Germinal center (tissue), 1 donor: ENCODE measurements around the gene ACTMAP.
"Not testable (repeated sequence)": the region's sequence is repeated elsewhere in the genome, so short reads cannot be mapped to it uniquely, and the experiment has no call there.

Experiments used
- DNase-seq: peaks from one replicate; pipeline ENCODE4 v3.0.0; 2012; ENCODE audit warnings: mixed read lengths, low spot score

ACTMAP gene, protein sequence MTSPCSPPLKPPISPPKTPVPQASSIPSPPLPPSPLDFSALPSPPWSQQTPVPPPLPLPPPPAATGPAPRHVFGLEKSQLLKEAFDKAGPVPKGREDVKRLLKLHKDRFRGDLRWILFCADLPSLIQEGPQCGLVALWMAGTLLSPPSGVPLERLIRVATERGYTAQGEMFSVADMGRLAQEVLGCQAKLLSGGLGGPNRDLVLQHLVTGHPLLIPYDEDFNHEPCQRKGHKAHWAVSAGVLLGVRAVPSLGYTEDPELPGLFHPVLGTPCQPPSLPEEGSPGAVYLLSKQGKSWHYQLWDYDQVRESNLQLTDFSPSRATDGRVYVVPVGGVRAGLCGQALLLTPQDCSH

DNA sequence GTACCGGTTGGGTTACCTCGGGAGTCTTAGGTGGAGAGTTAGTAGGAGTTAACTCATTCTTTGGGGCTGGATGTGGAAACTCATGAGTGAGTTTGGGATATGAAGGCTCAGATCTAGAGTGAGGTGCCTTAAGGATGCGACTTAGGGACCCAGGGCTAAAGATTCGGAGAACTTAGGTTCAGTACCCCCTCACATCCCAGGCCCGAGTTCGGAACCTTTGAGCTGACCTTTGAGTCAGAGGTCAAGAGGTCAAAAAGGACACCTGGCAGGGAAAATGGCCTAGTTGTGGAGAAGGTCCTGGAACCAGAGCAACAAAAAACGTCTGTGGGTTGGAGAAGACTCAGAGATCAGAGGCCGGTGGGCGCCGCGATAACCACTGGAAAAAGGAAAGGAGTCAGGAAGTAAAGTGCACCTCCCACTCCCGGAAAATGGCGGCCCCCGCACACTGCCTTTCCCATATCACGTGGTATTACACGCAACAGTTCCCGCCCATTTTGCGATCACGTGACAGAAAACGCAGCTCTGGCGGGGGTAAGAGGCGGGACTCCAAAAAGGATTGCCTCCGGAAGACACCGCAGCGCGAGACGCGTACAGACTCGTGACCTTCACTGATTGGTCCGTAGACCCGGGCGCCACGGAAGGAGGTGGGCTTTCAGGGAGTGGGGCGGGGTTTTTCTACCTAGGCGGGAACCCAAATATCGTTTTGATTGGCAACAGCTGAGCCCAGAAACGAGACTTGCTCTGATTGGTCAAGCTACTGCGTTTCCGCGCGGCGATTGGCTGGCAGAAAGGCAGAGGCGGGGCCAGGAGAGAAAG is at the start of gene ACTMAP:
TSS of gene ACTMAP (minus strand) at position 420 of the 816 bp plus-strand sequence. CDS start 674 bp downstream, outside the sequence.
- DNase-seq = peak; percentile 99

DNA sequence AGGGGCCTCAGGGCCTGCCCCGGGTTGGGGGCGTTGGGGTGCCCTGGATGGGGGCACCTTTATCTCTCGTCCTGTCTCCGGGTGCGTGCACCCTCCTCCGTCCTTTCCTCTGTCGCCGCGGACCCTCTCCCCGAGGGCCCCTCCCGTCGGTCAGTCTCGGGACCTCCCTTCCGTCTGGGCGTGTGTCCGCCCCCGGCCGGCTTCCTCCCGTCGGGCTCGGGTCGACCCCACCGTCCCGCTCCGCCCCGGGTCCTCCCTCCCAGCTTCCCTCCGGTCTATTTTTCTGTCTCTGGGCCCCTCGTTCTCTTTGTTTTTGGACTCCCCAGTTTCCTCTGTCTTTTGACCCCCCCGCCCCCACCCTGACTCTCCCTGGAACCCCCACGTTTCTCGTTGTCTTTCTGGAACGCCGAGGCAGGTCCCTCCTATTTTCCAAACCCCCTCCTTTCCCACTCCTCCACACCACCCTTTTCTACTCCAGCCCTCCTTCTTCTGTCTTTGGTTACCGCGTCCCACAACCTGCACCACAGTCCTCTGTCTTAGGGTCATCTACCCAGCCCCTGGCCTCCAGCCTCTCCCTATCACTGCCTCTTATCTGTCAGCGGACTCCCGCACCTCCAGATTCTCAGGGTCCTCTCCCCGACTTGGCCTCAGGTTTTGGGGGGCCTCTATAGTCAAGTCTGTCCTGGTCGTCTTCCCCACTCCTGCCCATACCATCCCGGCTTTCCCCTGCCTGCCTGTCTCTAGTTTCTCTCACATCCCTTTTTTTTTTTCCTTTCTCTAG is 49.5 kb upstream of the ACTMAP start:
- DNase-seq = no peak

DNA sequence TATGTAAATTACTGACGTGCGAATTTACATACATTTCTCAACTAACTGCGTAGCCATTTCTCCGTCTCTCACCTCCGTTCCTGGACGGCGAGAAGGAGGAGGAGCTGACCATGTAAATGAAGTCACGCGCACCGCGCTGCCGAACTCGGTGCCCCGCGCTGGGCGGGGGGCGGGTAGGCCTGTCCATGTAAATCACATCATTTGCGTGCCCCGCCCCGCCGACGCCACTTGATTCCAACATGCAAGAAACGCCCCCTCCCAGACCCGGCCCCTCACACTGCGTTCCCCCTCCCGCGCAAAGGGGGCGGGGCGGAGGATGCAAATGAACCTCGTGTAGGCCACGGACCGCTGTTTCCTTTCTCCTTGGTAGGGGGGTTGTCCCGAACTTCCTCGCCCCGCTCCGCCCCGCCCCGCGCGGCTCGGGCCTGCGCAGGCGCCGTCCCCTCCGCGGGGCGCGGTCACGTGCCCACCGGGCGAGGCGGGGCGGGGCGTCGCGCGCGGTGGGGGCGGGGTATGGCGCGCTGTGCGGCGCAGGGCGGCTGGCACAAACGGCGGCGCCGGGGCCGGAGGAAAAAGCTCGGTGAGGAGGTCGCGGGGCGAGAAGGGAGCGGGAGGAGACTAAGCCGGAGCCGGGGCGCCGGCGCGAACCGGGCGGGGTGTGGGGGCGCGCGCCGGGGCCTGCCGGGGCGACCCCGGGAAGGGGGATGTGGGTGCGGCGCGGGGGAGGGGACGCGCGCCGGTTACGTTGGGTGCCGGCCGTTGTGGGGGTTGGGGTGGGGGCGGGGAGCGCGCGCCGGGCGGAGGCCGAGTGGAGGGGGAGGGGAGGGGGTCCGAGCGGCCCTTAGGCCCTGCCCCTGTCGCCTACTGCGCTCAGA is 48.6 kb upstream of the ACTMAP start, which contains the start of gene EGLN2:
TSS of gene EGLN2 (plus strand) at position 509 of the 875 bp plus-strand sequence. CDS start 1,382 bp downstream, outside the sequence.
- DNase-seq = peak; percentile 95

DNA sequence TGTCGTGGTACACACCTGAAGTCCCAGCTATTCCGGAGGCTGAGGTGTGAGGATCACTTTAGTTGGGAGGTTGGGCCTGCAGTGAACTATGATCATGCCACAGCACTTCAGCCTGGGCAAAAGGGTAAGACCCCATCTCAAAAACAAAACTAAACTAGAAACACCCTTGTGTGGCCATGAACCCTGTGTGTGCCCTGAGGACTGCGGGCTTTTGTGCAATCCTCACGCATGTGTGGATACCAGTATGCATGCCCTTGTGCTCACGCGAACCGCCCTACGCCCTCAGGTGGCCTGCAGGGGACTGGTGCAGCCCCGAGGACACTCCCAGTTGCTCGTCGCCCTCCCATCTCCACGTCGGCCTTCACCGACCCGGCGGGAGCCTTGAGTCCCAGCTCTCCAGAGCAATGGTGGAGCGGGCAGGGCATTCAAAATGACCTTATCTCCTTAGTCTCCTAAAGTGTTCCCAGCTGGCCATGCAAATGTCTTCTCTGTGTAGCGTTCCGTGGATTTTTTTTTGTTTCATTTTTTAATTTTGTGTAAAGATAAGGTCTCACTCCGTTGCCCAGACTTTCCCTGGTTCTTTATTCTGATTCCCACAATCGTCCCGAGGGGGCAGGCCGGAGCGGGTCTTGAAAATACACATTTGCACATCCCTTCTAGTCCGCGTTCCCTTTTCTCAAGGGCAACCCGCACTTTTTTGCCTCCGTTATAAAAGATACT is 47.8 kb upstream of the ACTMAP start:
- DNase-seq = peak; percentile 72

DNA sequence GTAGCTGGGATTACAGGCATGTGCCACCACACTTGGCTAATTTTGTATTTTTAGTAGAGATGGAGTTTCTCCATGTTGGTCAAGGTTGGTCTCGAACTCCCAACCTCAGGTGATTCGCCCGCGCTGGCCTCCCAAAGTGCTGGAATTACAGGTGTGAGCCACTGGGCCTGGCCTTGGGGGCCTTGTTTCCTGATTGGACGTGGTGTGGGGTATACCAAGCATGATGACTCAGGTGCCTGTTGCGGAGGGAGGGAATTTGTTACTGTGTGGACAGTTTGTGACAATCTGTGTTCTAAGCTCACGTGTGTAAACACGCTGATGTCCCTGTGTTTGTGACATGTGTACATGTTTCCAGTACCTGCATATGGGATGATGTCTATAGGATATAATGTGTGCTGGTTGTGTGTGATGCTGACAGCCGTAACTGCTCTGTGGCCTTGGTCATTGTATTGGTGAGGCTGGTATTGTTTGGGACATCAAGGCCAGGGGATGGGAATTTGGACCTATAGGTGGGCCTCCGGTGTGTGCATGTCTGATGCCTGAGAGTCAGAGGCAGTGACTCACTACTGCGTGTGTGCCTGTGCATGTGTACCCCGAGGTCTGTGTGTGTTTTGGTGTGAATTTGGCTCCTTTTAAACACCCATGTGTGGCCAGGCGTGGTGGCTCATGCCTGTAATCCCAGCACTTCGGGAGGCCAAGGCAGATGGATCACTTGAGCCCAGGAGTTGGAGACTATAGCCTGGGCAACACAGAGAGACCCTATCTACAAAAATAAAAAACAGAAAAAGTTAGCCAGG is 47.1 kb upstream of the ACTMAP start:
- DNase-seq = no peak

DNA sequence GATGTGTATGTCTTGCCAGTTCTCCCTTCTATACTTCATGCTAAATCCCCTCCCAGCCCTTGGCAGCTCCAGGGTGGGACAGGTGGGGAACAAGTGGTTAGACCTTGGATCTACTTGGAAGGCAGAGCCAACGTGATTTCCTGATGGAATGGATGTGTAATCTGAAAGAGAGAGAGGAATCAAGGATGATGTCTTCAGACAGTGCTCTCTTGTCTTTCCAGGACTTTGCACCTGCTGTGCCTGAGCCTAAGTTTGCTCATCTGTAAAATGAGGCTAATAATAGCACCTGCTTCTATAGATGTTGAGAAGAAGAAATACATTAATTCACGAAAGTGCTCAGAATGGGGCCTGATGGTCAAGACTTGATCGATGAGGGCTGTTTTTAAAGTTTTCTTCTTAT is 41.7 kb upstream of the ACTMAP start:
- no peak for DNase-seq

DNA sequence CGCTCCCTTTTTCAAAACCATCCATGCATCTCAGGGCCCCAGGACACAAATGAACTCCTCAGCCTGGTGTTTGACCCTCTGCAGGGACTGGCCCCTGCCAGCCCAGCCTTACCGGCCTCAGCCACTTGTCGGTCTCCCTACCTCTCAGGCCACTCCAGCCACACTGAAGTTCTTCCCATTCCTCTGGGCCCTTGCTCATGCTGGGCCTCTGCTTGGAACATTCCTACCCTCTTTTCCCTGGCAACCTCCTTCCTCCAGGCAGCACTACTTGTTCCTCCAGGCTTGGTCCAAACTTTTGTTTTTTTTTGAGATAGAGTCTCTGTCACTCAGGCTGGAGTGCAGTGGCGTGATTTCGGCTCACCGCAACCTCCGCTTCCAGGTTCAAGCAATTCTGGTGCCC is 41.1 kb upstream of the ACTMAP start:
- DNase-seq = no peak

DNA sequence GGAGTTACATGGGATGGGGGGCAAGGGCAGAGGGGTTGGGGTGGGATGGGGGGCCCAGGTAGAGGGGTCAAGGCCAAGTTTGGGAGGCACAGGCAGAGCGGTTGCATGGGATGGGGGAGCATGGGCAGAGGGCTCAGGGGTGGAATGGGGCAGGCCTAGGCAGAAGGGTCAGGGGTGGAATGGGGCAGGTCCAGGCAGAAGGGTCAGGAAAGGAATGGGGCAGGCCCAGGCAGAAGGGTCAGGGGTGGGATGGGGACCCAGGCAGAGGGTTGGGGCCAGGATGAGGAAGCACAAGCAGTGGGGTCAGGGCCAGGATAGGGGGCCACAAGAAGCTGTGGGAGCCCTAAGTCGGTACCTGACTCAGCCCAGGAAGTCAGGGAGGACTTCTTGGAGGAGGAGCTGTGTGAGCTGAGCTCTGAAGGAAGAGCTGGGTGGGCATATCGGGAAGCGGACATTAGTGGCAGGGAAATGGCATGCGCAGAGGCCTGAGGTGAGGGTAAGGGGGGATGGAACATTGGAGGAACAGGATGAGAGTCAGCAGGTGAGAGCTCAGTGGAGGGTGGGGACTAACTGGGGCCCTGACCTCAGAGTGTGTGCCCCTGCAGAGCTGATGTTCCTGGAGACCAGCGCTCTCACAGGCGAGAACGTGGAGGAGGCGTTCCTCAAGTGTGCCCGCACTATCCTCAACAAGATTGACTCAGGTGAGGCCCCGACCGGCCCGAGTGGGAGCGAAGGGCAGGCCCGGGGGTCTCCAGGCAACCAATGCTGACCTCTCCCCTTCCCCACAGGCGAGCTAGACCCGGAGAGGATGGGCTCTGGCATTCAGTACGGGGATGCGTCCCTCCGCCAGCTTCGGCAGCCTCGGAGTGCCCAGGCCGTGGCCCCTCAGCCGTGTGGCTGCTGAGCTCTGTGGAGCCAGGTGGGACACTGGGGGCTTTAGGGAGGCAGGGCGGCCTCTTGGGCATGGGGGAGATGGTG is 36.1 kb upstream of the ACTMAP start:
- DNase-seq = no peak

DNA sequence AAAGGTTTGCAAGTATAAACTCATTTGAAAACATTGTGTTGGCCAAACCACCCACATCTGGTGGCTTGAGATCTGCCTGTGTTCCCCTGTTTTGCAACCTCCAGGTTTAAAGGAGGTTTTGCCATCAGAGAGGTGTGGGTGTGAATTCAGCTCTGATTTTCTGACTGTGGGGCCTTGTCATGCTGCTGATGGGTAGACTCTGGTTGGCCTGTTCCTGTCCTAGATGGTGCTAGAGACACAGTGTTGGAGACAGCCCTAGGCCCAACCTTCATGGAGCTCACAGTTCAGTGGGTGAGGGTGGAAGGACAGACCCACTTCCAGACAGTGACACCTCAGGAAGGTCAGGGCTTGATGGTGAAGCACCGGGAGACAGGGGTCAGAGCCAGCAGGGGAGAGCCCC is 35.2 kb upstream of the ACTMAP start:
- DNase-seq = no peak

DNA sequence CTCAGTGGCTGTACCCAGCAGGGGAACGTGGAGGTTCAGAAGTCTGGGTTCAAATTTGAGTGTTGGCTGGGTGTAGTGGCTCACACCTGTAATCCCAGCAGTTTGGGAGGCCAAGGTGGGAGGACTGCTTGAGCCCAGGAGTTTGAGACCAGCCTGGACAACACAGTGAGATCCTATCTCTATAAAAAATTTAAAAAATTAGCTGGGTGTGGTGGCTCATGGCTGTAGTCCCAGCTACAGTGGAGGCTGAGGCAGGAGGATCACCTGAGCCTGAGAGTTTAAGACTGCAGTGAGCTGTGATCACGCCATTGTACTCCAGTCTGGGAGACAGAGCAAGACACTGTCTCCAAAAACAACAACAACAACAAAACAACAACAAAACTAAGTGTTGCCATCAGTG is 33.9 kb upstream of the ACTMAP start:
- not testable (repeated sequence) for DNase-seq

DNA sequence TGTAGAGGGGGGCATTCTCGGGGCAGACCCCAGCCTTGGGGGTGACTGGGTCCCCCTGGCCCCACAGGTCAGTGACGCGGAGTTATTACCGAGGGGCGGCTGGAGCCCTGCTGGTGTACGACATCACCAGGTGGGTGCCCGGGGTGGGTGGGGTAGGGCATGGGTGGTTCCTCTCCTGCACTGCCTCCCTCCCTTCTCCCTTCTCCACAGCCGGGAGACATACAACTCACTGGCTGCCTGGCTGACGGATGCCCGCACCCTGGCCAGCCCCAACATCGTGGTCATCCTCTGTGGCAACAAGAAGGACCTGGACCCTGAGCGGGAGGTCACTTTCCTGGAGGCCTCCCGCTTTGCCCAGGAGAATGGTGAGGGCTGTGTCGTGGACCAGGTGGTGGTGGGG is 33.4 kb upstream of the ACTMAP start:
- DNase-seq = no peak

DNA sequence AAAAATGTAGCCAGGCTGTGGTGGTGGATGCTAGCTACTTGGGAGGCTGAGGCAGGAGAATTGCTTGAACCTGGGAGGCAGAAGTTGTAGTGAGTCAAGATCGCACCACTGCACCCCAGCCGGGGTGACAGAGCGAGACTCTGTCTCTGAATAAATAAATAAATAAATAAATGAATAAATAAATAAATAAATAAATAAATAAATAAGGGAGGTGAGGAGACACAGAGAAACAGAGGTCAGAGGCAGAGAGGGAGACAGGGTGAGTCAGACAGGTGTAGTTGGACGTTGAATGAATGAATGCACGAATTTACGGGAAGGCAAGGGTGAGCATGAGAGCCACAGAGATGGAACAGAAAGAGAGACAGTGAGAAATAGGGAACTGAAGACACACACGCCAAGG is 30.9 kb upstream of the ACTMAP start:
- DNase-seq = no peak

DNA sequence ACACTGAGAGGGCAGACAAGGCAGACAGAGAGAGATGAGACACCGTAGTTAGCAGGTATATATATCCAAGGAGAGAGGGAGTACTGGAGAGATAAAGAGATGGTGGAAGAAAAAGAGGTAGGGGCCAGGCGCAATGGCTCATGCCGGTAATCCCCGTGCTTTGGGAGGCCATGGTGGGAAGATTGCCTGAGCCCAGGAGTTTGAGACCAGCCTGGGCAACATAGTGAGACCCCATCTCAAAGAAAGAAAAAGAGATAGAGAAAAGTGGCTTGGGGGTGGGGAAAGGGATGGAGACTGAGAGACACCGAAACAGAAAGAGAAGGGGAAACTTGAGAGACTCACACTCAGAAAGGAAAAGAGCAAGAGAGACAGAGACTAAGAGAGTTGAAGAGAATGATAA is 30.3 kb upstream of the ACTMAP start:
- no peak for DNase-seq

DNA sequence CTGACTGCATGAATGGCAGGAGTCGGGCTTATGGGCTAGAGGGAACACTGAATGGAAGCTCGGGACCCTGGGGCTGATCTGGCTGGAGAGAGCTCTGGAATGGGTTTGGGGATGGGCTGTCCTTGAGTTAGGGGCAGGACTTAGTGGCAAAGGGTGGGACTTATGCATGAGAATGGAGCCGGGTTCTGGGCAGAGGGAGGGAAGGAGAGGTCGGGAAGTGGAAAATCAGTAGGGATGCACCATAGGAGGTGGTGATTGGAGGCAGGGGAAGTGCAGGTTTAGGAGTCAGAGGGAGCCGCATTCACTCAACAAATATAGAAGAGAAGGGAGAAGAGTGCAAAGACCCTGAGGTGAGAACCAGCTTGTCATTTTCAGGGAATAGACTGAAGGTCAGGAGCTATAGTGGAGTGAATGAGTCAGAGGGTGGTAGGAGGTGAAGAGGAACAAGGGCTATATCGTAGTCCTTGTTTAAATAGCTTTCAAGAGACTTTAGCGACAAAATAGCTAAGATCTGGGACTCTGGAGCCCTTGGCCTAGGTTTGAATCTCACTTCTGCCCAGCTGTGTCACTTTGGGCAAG is 28.5 kb upstream of the ACTMAP start:
- no peak for DNase-seq

DNA sequence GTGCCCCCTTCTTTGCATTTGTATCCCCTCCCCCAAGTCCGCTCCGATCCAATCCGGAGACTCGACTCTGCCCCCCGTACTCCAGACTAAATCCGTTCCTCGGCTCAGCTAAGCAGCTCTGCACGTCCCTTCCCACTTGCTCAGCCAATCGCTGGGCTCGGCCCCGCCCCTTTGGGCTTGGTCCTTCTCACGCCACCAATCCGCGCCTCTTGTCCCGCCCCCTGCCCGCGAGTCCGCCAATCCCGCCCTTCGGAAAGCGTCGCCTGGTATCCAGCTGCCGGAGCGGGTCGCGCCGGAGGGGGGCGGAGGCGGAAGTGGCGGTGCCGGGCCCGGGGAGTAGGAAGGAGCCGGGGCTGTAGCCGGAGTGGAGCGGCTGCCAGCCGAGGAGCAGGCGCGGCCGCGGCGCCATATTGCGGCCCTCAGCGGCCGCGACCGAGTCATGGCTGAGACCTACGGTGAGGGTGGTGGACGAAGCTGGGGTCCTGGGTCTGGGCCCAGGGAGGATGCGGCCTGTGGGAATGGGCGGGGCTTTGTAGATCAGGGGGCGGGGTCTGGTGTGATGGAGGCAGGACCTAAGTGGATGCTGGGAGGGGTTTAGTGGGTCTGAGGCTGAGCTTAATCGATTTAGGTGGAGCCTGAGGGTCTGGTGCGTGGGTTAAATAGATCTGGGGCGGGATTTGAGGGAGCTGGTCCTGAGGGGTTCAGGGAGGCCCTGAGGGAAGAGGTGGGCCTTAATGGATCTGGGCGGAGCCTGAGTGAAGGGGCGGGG is 27.8 kb upstream of the ACTMAP start, which contains the start of gene RAB4B:
TSS of gene RAB4B (plus strand) at position 311 of the 769 bp plus-strand sequence. CDS start at position 440, 129 bp downstream.
- DNase-seq = peak; percentile 97

DNA sequence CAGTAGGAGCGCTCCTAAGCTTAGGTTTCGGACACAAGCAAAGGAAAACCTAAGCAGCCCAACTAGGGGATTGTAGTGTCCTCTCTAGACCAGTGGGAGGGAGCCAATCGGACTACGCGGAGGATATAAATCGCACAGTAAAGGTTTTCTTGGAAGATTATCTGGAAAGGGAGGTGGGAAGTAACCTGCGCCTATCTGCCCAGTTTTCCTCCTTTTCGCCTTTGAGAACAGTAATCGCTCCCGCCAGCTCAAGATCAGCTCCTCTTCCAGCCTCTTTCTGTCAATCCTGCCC is 27.3 kb upstream of the ACTMAP start:
- DNase-seq = no peak

DNA sequence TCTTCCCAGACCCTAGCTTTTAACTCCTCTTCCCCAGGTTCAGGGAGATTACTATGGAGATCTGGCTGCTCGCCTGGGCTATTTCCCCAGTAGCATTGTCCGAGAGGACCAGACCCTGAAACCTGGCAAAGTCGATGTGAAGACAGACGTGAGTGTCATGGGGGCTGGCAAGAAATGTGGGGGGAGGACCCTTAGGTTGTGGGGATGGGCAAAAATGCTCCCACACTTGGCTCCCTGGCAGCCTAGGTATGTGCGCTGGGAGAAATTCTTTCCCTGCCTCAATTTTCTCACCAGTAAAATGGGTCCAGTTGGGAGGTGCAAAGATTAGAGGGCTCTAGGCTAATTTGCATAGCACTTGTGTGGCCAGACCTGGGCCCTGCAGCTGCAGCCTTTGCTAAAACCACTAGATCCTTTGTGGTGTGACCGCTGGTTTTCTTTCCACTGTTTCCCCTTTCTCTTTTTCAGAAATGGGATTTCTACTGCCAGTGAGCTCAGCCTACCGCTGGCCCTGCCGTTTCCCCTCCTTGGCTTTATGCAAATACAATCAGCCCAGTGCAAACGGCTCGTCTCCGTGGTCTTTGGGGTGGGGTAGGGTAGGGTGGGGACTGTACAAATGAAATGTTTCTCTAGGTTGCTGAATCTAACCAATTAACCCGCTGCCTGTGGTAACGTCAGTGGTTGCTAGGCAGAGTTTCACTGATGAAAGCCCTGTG is 26.8 kb upstream of the ACTMAP start:
- DNase-seq = peak; percentile 92
